ENCODE measurements around the gene KNCN.

The KNCN gene

GRCh38 chr1:46523496-46524353 lies 27.7 kb downstream of the KNCN start:
- DNase-seq (ENCODE audit: low read depth in 2 of 2), result no peak

GRCh38 chr1:46522969-46523320 lies 28.5 kb downstream of the KNCN start:
- DNase-seq (ENCODE audit: low read depth in 2 of 2), result no peak

GRCh38 chr1:46522184-46522968 lies 29.1 kb downstream of the KNCN start:
- no peak for DNase-seq (ENCODE audit: low read depth in 2 of 2)

DNA sequence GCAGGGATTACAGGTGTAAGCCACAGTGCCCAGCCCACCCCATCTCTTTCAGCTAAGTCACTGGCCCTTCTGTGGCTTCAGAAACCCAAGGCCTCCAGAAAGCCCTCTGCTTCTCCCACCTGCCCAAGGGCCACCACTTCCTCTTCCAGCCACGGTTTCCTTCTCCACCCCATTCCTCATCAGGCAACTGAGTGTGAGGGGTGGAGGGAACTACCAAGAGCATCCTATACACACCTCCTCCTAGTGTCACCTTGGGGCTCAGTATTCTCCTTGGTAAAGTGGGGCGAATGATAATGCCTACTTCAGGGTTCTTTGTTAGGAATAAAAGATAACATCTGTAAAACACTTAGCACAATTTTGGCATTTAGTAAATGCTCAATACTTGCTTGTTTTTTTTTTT lies 30.0 kb downstream of the KNCN start:
- no peak for DNase-seq (ENCODE audit: low read depth in 2 of 2)

DNA sequence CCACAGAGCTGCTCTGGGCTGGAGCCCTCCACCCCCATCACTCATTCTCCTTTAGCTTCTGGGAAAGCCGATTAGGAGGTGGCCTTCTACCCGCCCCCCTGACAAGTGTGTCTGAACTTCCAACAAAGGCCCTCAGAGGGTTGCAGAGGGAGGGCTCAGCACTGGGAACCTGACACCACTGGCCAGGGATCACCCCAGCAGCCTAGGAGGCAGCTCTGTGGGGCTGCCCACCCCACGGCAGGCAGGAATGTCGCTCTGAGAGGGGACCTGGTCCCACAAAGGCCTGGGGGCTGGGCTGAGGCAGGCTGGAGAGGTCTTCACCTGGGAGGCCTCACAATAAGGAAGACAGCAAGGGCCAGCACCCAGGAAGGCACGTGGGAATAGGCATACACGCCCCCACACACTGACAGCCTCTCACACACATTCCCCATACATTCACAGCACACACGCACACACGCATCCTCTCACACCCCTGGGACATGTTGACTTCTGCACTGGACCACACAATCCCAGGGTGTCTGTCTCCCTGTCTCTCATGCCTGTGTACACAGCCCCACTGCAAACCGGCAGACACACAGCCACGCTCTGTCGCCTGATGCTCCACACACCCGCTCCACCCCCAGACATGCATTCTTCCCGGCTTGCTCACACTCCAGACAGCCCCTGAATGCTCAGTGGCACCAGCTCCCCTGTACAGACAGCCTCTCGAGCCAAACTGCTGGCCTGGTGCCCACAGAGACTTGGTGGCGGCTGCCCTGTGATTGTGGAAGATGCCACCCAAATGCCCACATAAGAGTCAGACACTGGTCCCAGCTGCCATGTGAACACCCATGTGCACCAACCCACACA lies 31.2 kb downstream of the KNCN start:
- no peak for DNase-seq (ENCODE audit: low read depth in 2 of 2)

DNA sequence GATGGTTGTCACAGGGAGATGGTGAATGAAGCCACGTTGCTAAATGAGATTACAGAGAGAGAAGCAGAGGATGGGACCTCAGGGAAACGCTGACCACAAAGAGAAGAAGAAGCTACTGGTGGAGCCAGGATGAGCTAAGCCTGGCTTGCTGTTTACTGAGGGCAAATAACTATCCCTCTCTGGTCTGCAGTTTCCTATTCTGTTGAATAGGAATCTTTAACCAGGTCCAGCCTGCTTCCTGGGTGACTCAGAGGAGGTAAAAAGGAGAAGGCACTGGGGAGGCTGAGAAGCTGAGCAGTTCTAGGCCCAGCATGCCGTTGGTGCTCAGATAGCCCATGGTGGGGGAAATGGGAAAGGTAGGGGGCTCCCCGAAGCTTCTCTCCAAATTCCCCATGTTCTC lies 32.2 kb downstream of the KNCN start:
- DNase-seq (ENCODE audit: low read depth in 2 of 2), result no peak

- DNase-seq (ENCODE audit: low read depth in 2 of 2), result no peak
Observed at GRCh38 chr1:46517932-46518498, 33.4 kb downstream of the KNCN start.

DNA sequence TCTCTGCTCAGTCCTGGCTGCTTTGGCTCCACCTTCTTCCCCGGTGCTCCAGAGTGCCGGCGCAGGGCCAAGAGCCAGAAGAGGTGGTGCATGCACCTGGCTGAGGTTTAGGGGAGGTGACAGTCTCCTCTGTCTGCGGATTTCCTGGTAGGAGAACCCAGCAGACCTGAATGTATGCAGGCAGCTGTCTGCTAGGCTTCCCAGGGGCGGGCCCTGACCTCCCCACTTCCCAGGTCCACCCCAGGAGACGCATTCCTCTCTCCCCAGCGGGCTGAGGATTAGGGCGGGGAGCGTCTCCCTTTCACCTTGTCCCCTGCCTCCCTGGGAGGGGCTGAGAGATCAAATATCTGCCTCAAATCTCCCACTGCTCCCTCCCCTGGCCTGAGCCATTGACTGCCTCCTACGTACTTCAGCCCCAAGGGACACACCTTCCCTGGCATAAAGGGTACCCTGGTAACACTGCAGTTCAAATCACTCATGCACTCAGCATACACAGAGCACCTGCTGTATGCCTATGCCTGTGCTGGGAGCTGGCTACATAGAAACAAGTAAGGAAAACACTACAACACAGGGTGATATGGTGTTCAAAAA lies 34.3 kb downstream of the KNCN start:
- no peak for DNase-seq (ENCODE audit: low read depth in 2 of 2)

GRCh38 chr1:46516200-46516950 lies 35.1 kb downstream of the KNCN start:
- no peak for DNase-seq (ENCODE audit: low read depth in 2 of 2)

DNA sequence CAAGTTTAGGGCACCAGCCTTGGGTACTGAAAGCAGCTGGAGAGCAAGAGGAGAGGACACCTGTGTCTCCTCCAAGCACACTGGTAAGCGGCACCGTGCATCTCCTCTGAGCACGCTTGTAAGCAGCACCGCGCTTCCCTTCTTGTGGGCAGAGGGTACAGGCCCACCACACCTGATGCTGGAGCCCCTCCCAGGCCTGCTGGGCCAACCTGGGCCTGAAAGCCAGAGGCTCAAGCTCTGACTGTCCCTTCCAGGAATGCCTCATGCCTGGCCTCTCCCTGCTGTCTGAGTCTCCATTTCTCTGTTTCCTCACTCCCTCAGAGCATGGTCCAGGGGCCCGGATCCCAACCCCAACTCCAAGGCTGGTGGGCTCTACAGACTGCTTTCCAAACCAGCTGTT lies 35.9 kb downstream of the KNCN start:
- no peak for DNase-seq (ENCODE audit: low read depth in 2 of 2)

DNA sequence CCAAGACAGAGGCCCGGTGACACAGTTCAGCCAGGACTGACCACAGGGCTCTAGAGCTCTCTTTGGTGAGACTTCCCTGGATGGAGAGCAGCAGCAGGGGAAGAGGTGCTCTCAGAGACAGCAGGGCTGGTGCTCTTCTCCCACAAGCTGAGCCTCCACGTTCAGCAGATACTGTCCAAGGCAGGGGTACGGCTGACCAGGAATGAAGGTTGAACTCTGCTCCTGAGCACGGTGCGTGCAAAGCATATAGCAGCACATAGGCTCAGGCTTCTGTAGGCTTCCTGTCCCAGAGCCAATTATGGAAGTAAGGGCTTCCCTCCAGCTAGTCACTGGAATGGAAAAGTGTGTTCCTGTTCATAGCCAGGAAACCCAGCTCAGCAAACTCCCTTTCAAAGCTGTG lies 37.9 kb downstream of the KNCN start:
- DNase-seq (ENCODE audit: low read depth in 2 of 2), result no peak

- DNase-seq (ENCODE audit: low read depth in 2 of 2), result no peak
Observed at GRCh38 chr1:46512792-46513190, 38.7 kb downstream of the KNCN start.

DNA sequence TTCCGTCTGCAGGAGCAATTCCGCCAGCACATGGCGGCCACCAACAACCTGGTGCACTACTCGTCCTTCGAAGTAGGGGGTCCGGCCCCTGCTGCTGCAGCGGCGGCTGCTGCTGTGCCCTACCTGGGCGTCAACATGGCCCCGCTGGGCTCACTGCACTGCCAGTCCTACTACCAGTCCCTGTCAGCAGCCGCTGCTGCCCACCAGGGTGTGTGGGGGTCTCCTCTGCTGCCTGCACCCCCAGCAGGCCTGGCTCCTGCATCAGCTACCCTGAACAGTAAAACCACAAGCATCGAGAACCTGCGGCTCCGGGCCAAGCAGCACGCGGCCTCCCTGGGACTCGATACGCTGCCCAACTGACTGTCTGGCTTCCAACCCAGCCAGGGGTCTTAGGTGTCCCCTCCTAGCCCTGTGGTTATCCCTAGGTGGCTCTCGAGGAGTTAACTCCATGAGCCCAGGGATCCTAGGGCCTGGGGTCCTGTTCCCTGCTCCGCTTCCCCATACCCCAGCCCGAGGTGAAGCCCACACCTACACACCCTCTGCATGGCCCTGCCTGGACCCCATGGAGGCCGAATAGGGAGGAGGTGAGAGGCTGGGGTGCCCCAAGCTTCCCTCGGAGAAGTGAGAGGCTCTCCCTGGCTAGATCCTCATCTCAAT lies 39.2 kb downstream of the KNCN start:
- DNase-seq (ENCODE audit: low read depth in 2 of 2), result no peak

- no peak for DNase-seq (ENCODE audit: low read depth in 2 of 2)
Observed at GRCh38 chr1:46510998-46511365, 40.5 kb downstream of the KNCN start.

DNA sequence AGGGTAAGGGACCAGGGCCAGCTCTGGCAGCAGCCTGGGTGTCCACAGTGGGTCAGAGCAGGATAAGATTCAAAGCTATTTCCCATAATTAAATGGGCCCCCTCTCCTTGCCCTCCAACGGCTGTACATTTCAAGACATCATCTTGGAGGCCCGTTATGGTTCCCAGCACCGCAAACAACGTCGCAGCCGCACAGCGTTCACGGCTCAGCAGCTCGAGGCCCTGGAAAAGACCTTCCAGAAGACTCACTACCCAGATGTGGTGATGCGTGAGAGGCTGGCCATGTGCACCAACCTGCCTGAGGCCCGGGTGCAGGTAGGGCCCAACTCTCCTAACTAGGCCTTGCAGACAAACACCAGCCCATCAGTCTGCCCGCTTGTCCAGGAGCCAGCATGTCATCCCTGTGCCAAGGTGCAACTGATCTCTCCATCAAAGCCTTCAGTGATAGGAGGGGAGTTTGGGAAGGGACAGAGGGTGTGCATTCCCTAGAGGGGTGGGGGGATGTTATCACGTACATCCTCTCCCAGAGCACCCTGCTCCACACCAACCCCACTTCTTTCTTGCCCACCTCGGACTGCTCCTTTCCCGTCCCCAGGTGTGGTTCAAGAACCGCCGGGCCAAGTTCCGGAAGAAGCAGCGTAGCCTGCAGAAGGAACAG lies 41.0 kb downstream of the KNCN start:
- DNase-seq (ENCODE audit: low read depth in 2 of 2), result no peak

- DNase-seq (ENCODE audit: low read depth in 2 of 2), result no peak
Observed at GRCh38 chr1:46508757-46509156, 42.7 kb downstream of the KNCN start.

GRCh38 chr1:46506470-46507219 lies 44.8 kb downstream of the KNCN start:
- no peak for DNase-seq (ENCODE audit: low read depth in 2 of 2)

DNA sequence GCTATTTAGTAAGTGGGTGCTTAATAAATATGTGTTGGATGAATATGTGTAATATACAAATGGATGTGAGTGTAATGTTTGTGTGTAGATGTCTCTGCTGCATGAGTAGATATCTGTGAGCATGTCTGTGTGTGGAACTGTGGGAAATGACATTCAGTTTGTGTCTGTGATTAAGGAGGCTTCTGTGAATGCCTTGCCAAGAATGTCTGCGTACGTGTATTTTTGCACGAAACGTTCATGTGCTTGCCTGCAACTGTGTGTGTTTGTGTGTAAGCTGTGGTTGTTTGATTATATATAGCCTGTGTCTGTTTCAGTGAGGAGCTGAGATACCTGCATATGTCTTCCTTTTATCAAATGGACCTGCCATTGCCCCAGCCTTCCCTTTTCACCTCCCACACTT lies 48.0 kb downstream of the KNCN start:
- no peak for DNase-seq (ENCODE audit: low read depth in 2 of 2)

DNA sequence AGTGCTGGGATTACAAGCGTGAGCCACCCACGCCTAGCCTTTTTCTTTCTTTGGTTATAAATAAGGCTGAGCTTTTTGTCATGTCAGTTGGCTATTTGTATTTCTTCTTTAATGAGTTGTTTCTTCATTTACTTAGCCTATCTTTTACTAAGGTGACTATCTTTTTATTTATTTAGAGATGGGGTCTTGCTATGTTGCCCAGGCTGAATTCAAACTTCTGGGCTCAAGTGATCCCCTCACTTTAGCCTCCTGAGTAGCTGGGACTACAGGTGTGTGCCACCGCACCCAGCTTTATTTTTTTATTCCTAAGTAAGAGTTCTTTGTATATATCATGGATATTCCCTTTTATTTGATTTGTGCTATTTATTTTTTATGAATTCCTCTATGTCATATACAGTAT lies 49.9 kb downstream of the KNCN start:
- DNase-seq (ENCODE audit: low read depth in 2 of 2), result no peak

All from stimulated activated CD4-positive, alpha-beta T cell treated with anti-CD3 and anti-CD28 coated beads, Interleukin-1b, Interleukin-23, amount 100 ng/mL, for 1 hour (primary cell).